IPS-18a (cell line): ENCODE results near the gene ANO8.
"Not testable (repeated sequence)": the region's sequence is repeated elsewhere in the genome, so short reads cannot be mapped to it uniquely, and the experiment has no call there.

Experiments used
- H3K27ac ChIP-seq: one replicate; pipeline ENCODE4 v1.5.1; 2013; ENCODE audit warnings: low read length
- H3K27me3 ChIP-seq: one replicate; pipeline ENCODE4 v1.6.1; 2013; ENCODE audit warnings: mild to moderate bottlenecking, low read length; ENCODE audit not compliant: control insufficient read depth, insufficient read depth
- H3K36me3 ChIP-seq: one replicate; pipeline ENCODE4 v1.6.1; 2013; ENCODE audit warnings: low read depth, low read length; ENCODE audit not compliant: control insufficient read depth
- H3K4me1 ChIP-seq: one replicate; pipeline ENCODE4 v1.6.1; 2013; ENCODE audit warnings: low read depth, low read length; ENCODE audit not compliant: control insufficient read depth
- H3K4me3 ChIP-seq: one replicate; pipeline ENCODE4 v1.5.1; 2013; ENCODE audit warnings: low read length
- H3K9ac ChIP-seq: one replicate; pipeline ENCODE4 v1.6.1; 2013; ENCODE audit warnings: mild to moderate bottlenecking, low read length, moderate library complexity
- H3K9me3 ChIP-seq: one replicate; pipeline ENCODE4 v1.6.1; 2013; ENCODE audit warnings: low read depth, low read length; ENCODE audit not compliant: control insufficient read depth

Gene ANO8

GRCh38 chr19:17334414-17335409 is at the start of gene ANO8:
TSS of gene ANO8 (minus strand) at chr19:17334855. CDS start at chr19:17334670, 185 bp downstream.
- peaks cover 8% of the 10 kb centered on the region for H3K4me1 ChIP-seq
- no peak within 1 kb of the TSS for H3K27ac ChIP-seq
- no peaks in the 10 kb centered on the region for H3K9me3 ChIP-seq
- H3K27me3 ChIP-seq = peaks cover under 1% of the 10 kb centered on the region
- H3K36me3 ChIP-seq = no peaks in the 10 kb centered on the region
- H3K4me3 ChIP-seq = peak within 1 kb of the TSS; percentile 72
- H3K9ac ChIP-seq = peak within 1 kb of the TSS; percentile 57

GRCh38 chr19:17380426-17381138 is 45.9 kb upstream of the ANO8 start:
- no peaks in the 10 kb centered on the region for H3K9me3 ChIP-seq
- H3K36me3 ChIP-seq = no peaks in the 10 kb centered on the region
- no peak overlapping the region for H3K9ac ChIP-seq
- peaks cover 11% of the 10 kb centered on the region for H3K4me1 ChIP-seq
- H3K27me3 ChIP-seq = no peaks in the 10 kb centered on the region
- H3K27ac ChIP-seq = no peak overlapping the region
- no peak overlapping the region for H3K4me3 ChIP-seq

GRCh38 chr19:17379221-17379631 is 44.6 kb upstream of the ANO8 start:
- Histone ChIP-seq H3K9me3 (no peaks in the 10 kb centered on the region), H3K27me3 (no peaks in the 10 kb centered on the region), H3K9ac (no peak overlapping the region), H3K4me3 (no peak overlapping the region), H3K27ac (no peak overlapping the region), H3K36me3 (no peaks in the 10 kb centered on the region), H3K4me1 (peaks cover 11% of the 10 kb centered on the region)

GRCh38 chr19:17378271-17378670 is 43.6 kb upstream of the ANO8 start:
- H3K27me3 ChIP-seq = no peaks in the 10 kb centered on the region
- H3K36me3 ChIP-seq = no peaks in the 10 kb centered on the region
- H3K27ac ChIP-seq = no peak overlapping the region
- H3K9me3 ChIP-seq = no peaks in the 10 kb centered on the region
- H3K4me3 ChIP-seq = no peak overlapping the region
- peaks cover 11% of the 10 kb centered on the region for H3K4me1 ChIP-seq
- H3K9ac ChIP-seq = no peak overlapping the region

- no peaks in the 10 kb centered on the region for H3K36me3 ChIP-seq
- H3K27me3 ChIP-seq = no peaks in the 10 kb centered on the region
- H3K9me3 ChIP-seq = no peaks in the 10 kb centered on the region
Observed at GRCh38 chr19:17376935-17377600, 42.4 kb upstream of the ANO8 start, which contains the start of gene PLVAP. TSS of gene PLVAP (minus strand) at chr19:17377342. CDS start at chr19:17377288, 54 bp downstream.

GRCh38 chr19:17370026-17370587 is 35.5 kb upstream of the ANO8 start:
- Histone ChIP-seq H3K9ac (no peak overlapping the region), H3K4me3 (no peak overlapping the region)

More at GRCh38 chr19:17376935-17377600, 42.4 kb upstream of the ANO8 start, which contains the start of gene PLVAP:
- H3K9ac ChIP-seq = no peak within 1 kb of the TSS
- H3K27ac ChIP-seq = no peak within 1 kb of the TSS
- peaks cover 6% of the 10 kb centered on the region for H3K4me1 ChIP-seq
- no peak within 1 kb of the TSS for H3K4me3 ChIP-seq

GRCh38 chr19:17365361-17365760 is 30.7 kb upstream of the ANO8 start:
- H3K9me3 ChIP-seq = no peaks in the 10 kb centered on the region
- no peaks in the 10 kb centered on the region for H3K27me3 ChIP-seq
- no peaks in the 10 kb centered on the region for H3K36me3 ChIP-seq
- no peaks in the 10 kb centered on the region for H3K4me1 ChIP-seq
- no peak overlapping the region for H3K4me3 ChIP-seq
- no peak overlapping the region for H3K9ac ChIP-seq
- no peak overlapping the region for H3K27ac ChIP-seq

More at GRCh38 chr19:17370026-17370587, 35.5 kb upstream of the ANO8 start:
- Histone ChIP-seq H3K36me3 (no peaks in the 10 kb centered on the region), H3K27me3 (no peaks in the 10 kb centered on the region), H3K27ac (no peak overlapping the region), H3K9me3 (no peaks in the 10 kb centered on the region), H3K4me1 (no peaks in the 10 kb centered on the region)

GRCh38 chr19:17363852-17364605 is 29.4 kb upstream of the ANO8 start:
- not testable (repeated sequence) for H3K36me3 ChIP-seq, H3K27me3 ChIP-seq, H3K27ac ChIP-seq, H3K9ac ChIP-seq, H3K4me1 ChIP-seq, H3K9me3 ChIP-seq, H3K4me3 ChIP-seq

- H3K4me1 ChIP-seq = no peaks in the 10 kb centered on the region
- no peak overlapping the region for H3K27ac ChIP-seq
- H3K9ac ChIP-seq = no peak overlapping the region
- no peak overlapping the region for H3K4me3 ChIP-seq
- no peaks in the 10 kb centered on the region for H3K36me3 ChIP-seq
- no peaks in the 10 kb centered on the region for H3K9me3 ChIP-seq
- H3K27me3 ChIP-seq = no peaks in the 10 kb centered on the region
Observed at GRCh38 chr19:17359905-17360800, 25.5 kb upstream of the ANO8 start.

GRCh38 chr19:17358395-17358794 is 23.7 kb upstream of the ANO8 start:
- Histone ChIP-seq H3K27ac (no peak overlapping the region), H3K27me3 (no peaks in the 10 kb centered on the region), H3K4me3 (no peak overlapping the region), H3K9ac (no peak overlapping the region), H3K4me1 (no peaks in the 10 kb centered on the region), H3K36me3 (no peaks in the 10 kb centered on the region), H3K9me3 (no peaks in the 10 kb centered on the region)
